Neuronal stem cell (in vitro differentiated cells): ENCODE data around the gene MECR.
A peak's percentile ranks its signal among the peaks of the same experiment; 100 is the strongest.

ENCODE experiments used
- DNase-seq: peaks from one replicate; pipeline ENCODE4 v3.0.0-alpha.2; 2013; ENCODE audit warnings: low spot score
- H2AFZ ChIP-seq: one replicate; pipeline ENCODE4 v1.6.1; 2013; ENCODE audit warnings: mild to moderate bottlenecking, low read length, inconsistent platforms
- H2AK5ac ChIP-seq: 2 replicates; pipeline ENCODE4 v1.6.1; 2013; ENCODE audit warnings: low read depth, mild to moderate bottlenecking, inconsistent platforms, low read length, moderate library complexity, mixed read lengths
- H2BK120ac ChIP-seq: 2 replicates; pipeline ENCODE4 v1.6.1; 2013; ENCODE audit warnings: low read depth, mild to moderate bottlenecking, inconsistent platforms, low read length, moderate library complexity, mixed read lengths
- H2BK12ac ChIP-seq: one replicate; pipeline ENCODE4 v1.6.1; 2013; ENCODE audit warnings: low read length, inconsistent platforms
- H2BK15ac ChIP-seq: 2 replicates; pipeline ENCODE4 v1.6.1; 2013; ENCODE audit warnings: mild to moderate bottlenecking, low read length, inconsistent platforms, mixed read lengths
- H2BK5ac ChIP-seq: one replicate; pipeline ENCODE4 v1.6.1; 2013; ENCODE audit warnings: inconsistent platforms, mild to moderate bottlenecking, low read length, moderate library complexity
- H3K14ac ChIP-seq: one replicate; pipeline ENCODE4 v1.6.1; 2013; ENCODE audit warnings: low read length, inconsistent platforms
- H3K18ac ChIP-seq: 2 replicates; pipeline ENCODE4 v1.6.1; 2013; ENCODE audit warnings: low read length, inconsistent platforms
- H3K23ac ChIP-seq: 2 replicates; pipeline ENCODE4 v1.6.1; 2013; ENCODE audit warnings: low read depth, mild to moderate bottlenecking, mixed read lengths, low read length, inconsistent platforms; ENCODE audit not compliant: poor library complexity
- H3K27ac ChIP-seq: replicated peaks from 3 replicates; pipeline ENCODE4 v1.5.1; 2013; ENCODE audit warnings: low read length, inconsistent platforms
- H3K27me3 ChIP-seq, 3 experiments: 2 replicates each; pipeline ENCODE4 v1.6.1; 2013; ENCODE audit warnings: low read length in 3 of 3, mild to moderate bottlenecking in 2 of 3, inconsistent platforms in 1 of 3, low read depth in 1 of 3, mixed read lengths in 1 of 3, moderate library complexity in 1 of 3; ENCODE audit not compliant: control insufficient read depth in 3 of 3, insufficient read depth in 3 of 3
- H3K36me3 ChIP-seq, 2 donors: replicated peaks in 1 of 2; 2 replicates each; pipeline ENCODE4 v1.6.1; 2013; ENCODE audit warnings: low read length in 2 of 2; ENCODE audit not compliant: control insufficient read depth in 2 of 2, insufficient read depth in 2 of 2
- H3K4ac ChIP-seq: 2 replicates; pipeline ENCODE4 v1.6.1; 2013; ENCODE audit warnings: inconsistent platforms, mild to moderate bottlenecking, low read length, moderate library complexity
- H3K4me1 ChIP-seq, 2 donors: 1 replicate in 1 of 2; 2 replicates in 1 of 2; pipeline ENCODE4 v1.6.1; 2013; ENCODE audit warnings: low read length in 2 of 2, low read depth in 1 of 2; ENCODE audit not compliant: control insufficient read depth in 2 of 2, insufficient read depth in 1 of 2
- H3K4me2 ChIP-seq: one replicate; pipeline ENCODE4 v1.6.1; 2013; ENCODE audit warnings: mild to moderate bottlenecking, low read length, inconsistent platforms; ENCODE audit not compliant: insufficient read depth, poor library complexity, severe bottlenecking
- H3K4me3 ChIP-seq, 2 donors: 2 replicates each; pipeline ENCODE4 v1.5.1; 2013; ENCODE audit warnings: low read length in 2 of 2, mild to moderate bottlenecking in 2 of 2, inconsistent platforms in 1 of 2, moderate library complexity in 1 of 2
- H3K79me1 ChIP-seq: one replicate; pipeline ENCODE4 v1.6.1; 2013; ENCODE audit warnings: low read depth, mild to moderate bottlenecking, inconsistent platforms, low read length, moderate library complexity
- H3K9ac ChIP-seq: one replicate; pipeline ENCODE4 v1.6.1; 2013; ENCODE audit warnings: mild to moderate bottlenecking, low read depth, low read length, inconsistent platforms; ENCODE audit not compliant: poor library complexity
- H3K9me3 ChIP-seq, 2 donors: replicated peaks in 1 of 2; 2 replicates each; pipeline versions ENCODE3 to v1.6.1; 2013; ENCODE audit warnings: low read length in 2 of 2, mild to moderate bottlenecking in 2 of 2, inconsistent platforms in 1 of 2, low read depth in 1 of 2, mixed read lengths in 1 of 2, moderate library complexity in 1 of 2; ENCODE audit not compliant: control insufficient read depth in 2 of 2, insufficient read depth in 1 of 2
- H4K8ac ChIP-seq: one replicate; pipeline ENCODE4 v1.6.1; 2013; ENCODE audit warnings: low read depth, mild to moderate bottlenecking, inconsistent platforms, low read length, moderate library complexity
- H4K91ac ChIP-seq: one replicate; pipeline ENCODE4 v1.6.1; 2013; ENCODE audit warnings: low read length, low read depth, mild to moderate bottlenecking, inconsistent platforms; ENCODE audit not compliant: poor library complexity
- WGBS, 2 donors: extraction: QIAGEN DNeasy Blood & Tissue Kit; methylation state at CpG; one replicate each; pipeline ENCODE4 v1.1.7; 2013; ENCODE audit warnings: missing lambda C conversion rate in 2 of 2, mixed read lengths in 1 of 2; ENCODE audit not compliant: insufficient read length in 2 of 2, insufficient replicate concordance in 1 of 2; ENCODE audit errors: extremely low coverage in 2 of 2; 5-methylcytosine and 5-hydroxymethylcytosine counted together

The MECR gene

GRCh38 chr1:29269382-29269781 lies 38.6 kb upstream of the MECR start:
- Histone ChIP-seq H3K4me1 (peaks cover 13 to 19% of the 10 kb centered on the region in 2 donors), H3K4ac (no peak overlapping the region), H2BK12ac (no peak overlapping the region), H2BK15ac (peak overlapping the region; percentile 32), H2AK5ac (no peak overlapping the region), H3K79me1 (no peaks in the 10 kb centered on the region), H3K9me3 (no peaks in the 10 kb centered on the region), H2BK5ac (no peak overlapping the region), H3K27me3 (peaks cover 0 to 5% (median 0%) of the 10 kb centered on the region in 3 experiments), H3K4me3 (no peak overlapping the region), H3K23ac (no peak overlapping the region), H3K4me2 (no peak overlapping the region), H2AFZ (no peak overlapping the region), H4K91ac (no peak overlapping the region), H3K14ac (no peak overlapping the region), H3K27ac (no peak overlapping the region), H4K8ac (no peak overlapping the region), H3K9ac (no peak overlapping the region), H2BK120ac (no peak overlapping the region), H3K36me3 (no peaks in the 10 kb centered on the region), H3K18ac (no peak overlapping the region)
- DNase-seq = no peak
- WGBS, 2 donors = no CpG with 5 or more reads among the region's 8 CpGs

- Histone ChIP-seq H2AFZ (no peak overlapping the region), H3K4me3 (no peak overlapping the region), H4K91ac (no peak overlapping the region), H3K4me1 (peaks cover 13 to 17% of the 10 kb centered on the region in 2 donors), H2AK5ac (no peak overlapping the region), H2BK12ac (no peak overlapping the region), H3K27ac (no peak overlapping the region), H3K27me3 (peaks cover 0 to 5% (median 0%) of the 10 kb centered on the region in 3 experiments), H3K23ac (no peak overlapping the region), H2BK120ac (no peak overlapping the region), H3K9ac (no peak overlapping the region), H3K79me1 (no peaks in the 10 kb centered on the region), H3K18ac (peak overlapping the region; percentile 28), H3K4ac (no peak overlapping the region), H3K36me3 (no peaks in the 10 kb centered on the region), H3K4me2 (no peak overlapping the region), H2BK5ac (no peak overlapping the region), H4K8ac (no peak overlapping the region), H2BK15ac (no peak overlapping the region), H3K14ac (no peak overlapping the region), H3K9me3 (no peaks in the 10 kb centered on the region)
- no CpG with 5 or more reads among the region's 9 CpGs for WGBS, 2 donors
- DNase-seq = no peak
Observed at GRCh38 chr1:29267321-29268070, 36.8 kb upstream of the MECR start.

- Histone ChIP-seq H2AK5ac (no peak overlapping the region), H2BK120ac (no peak overlapping the region), H3K4me1 (peaks cover 8 to 12% of the 10 kb centered on the region in 2 donors), H3K27ac (no peak overlapping the region), H3K36me3 (no peaks in the 10 kb centered on the region), H3K9ac (no peak overlapping the region), H3K23ac (no peak overlapping the region), H3K27me3 (peaks cover 0 to 5% (median 0%) of the 10 kb centered on the region in 3 experiments), H3K79me1 (no peaks in the 10 kb centered on the region), H2AFZ (no peak overlapping the region), H3K9me3 (no peaks in the 10 kb centered on the region), H3K18ac (no peak overlapping the region), H3K4ac (no peak overlapping the region), H3K14ac (no peak overlapping the region), H2BK15ac (no peak overlapping the region), H2BK12ac (no peak overlapping the region), H4K8ac (no peak overlapping the region), H3K4me3 (no peak overlapping the region), H3K4me2 (no peak overlapping the region), H4K91ac (no peak overlapping the region), H2BK5ac (no peak overlapping the region)
- no CpG with 5 or more reads among the region's 3 CpGs for WGBS, 2 donors
- no peak for DNase-seq
Observed at GRCh38 chr1:29266912-29267311, 36.2 kb upstream of the MECR start.

- H2BK5ac ChIP-seq = no peak overlapping the region
- H2AK5ac ChIP-seq = no peak overlapping the region
Observed at GRCh38 chr1:29264773-29265389, 34.1 kb upstream of the MECR start.

More at GRCh38 chr1:29264773-29265389, 34.1 kb upstream of the MECR start:
- H3K9me3 ChIP-seq = no peaks in the 10 kb centered on the region
- H2BK12ac ChIP-seq = no peak overlapping the region
- no peaks in the 10 kb centered on the region for H3K36me3 ChIP-seq
- peaks cover 2% of the 10 kb centered on the region for H3K79me1 ChIP-seq
- no peak overlapping the region for H2BK120ac ChIP-seq
- no peak overlapping the region for H4K8ac ChIP-seq
- no peak overlapping the region for H4K91ac ChIP-seq
- no peak overlapping the region for H3K4ac ChIP-seq
- H3K4me2 ChIP-seq = no peak overlapping the region
- H3K18ac ChIP-seq = no peak overlapping the region
- no peak overlapping the region for H3K4me3 ChIP-seq
- H2AFZ ChIP-seq = no peak overlapping the region
- no peak overlapping the region for H3K23ac ChIP-seq
- H3K9ac ChIP-seq = no peak overlapping the region
- H3K27ac ChIP-seq = no peak overlapping the region
- no peak for DNase-seq
- no peak overlapping the region for H3K14ac ChIP-seq
- no peak overlapping the region for H2BK15ac ChIP-seq
- H3K27me3 ChIP-seq = peaks cover 0 to 14% (median 11%) of the 10 kb centered on the region in 3 experiments
- peaks cover 0 to 9% of the 10 kb centered on the region in 2 donors for H3K4me1 ChIP-seq
- no CpG with 5 or more reads among the region's 4 CpGs for WGBS, 2 donors
